GM18873 (cell line): ENCODE results near the gene PISD.

ENCODE experiments used
- ATAC-seq: cut with Tn5 transposase; IDR thresholded peaks from one replicate; pipeline ENCODE4 v1.9.1; 2021; ENCODE audit warnings: mild to moderate bottlenecking, moderate library complexity, moderate number of reproducible peaks; ENCODE audit not compliant: unreplicated experiment, low FRiP score

The PISD gene

GRCh38 chr22:31627223-31627731, 34.7 kb downstream of the PISD start:
- ATAC-seq = no peak

- no peak for ATAC-seq
Measured at GRCh38 chr22:31626427-31627150, 35.4 kb downstream of the PISD start.

DNA sequence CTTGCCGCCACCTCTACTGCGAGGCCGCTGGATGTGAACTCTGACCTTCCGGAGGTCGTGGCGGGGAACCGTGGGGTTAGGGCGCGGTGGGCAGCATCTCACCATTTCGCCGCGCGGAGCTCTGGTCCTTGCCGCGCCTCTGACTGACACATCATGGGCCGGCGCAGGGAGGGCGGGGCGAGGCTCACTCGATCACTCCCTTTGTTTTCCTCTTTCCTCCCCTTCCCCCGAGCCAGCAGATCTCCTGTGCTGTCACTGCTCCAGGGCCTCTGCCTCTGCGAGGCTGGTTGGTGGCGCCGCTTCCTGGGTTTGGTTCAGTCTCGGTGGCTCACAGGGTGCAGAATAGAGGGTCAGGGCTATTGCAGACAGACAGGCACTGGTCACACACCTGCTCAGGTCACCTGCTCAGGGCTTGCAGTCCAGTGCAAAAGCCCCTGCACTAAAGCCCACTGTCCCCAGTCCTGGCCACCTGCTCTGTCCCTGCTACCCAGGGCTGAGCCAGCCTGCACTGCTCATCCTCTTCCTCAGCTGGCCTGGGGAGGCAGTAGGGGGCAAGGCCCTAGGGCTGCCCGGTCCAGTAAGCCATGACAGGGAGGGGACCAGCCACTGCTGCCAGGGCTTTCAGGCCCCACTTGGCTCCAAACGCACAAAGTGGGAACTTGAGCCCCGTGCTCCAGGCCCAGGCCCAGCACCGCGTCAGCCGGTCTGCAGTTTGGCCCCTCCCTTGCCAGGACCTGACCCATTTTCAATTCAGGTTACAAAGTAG, 36.2 kb downstream of the PISD start:
- ATAC-seq = no peak

DNA sequence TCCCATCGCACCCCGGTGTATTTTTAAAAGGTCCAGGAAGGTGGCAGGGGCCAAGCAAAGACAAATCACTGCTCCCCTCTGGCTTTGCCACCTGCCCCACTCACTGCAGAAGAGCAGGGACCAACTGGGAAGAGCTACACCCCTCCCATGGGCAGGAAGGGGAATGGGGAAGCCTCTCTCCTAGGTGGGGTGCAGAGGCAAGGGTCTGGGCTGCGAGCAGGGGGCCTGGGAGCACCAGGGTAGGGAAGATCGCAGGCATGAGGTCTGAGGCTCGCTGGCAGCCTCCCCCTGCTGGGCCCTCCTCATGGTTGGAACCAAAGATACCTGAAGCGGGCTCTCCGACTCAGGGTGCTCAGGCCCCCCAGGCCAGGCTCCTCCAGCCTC, 36.8 kb downstream of the PISD start:
- ATAC-seq = no peak

DNA sequence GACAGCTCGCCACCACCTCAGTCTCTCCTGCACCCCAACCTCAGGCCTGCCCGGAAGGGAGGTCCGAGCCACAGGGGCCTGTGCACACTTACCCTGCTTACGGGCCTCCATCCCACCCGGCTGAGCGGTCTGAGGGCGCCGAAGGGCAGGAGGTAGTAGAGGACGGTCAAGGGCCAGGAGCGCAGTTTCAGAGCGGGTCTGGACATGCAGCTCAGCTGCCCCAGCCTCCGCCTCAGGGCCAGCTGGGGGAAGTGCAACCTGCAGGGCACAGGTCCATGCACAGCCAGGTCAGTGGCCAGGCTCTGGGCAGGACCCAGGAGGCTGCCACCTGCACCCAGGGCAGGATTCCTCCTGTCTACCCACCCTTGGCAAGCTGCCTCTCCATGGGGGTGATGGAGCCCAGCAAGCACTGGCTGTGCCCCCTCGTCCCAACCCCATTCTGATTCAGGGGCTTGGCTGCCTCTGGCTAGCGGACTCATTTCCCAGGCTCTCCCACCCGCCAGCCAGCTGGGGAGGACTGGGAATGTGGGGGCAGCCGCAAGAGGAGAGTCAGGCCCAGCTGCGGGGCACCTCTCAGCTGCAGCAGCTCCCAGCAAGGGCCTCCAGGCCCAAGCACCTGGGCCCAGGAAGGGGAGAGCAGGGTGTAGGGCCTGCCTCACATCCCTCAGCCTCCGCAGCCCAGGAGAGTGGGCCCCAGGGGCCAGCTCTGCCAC, 38.3 kb downstream of the PISD start:
- no peak for ATAC-seq

- ATAC-seq = no peak
Measured at GRCh38 chr22:31622980-31623379, 39.0 kb downstream of the PISD start.

GRCh38 chr22:31621507-31622124, 40.4 kb downstream of the PISD start:
- no peak for ATAC-seq

- no peak for ATAC-seq
Measured at GRCh38 chr22:31620756-31621480, 41.1 kb downstream of the PISD start.

DNA sequence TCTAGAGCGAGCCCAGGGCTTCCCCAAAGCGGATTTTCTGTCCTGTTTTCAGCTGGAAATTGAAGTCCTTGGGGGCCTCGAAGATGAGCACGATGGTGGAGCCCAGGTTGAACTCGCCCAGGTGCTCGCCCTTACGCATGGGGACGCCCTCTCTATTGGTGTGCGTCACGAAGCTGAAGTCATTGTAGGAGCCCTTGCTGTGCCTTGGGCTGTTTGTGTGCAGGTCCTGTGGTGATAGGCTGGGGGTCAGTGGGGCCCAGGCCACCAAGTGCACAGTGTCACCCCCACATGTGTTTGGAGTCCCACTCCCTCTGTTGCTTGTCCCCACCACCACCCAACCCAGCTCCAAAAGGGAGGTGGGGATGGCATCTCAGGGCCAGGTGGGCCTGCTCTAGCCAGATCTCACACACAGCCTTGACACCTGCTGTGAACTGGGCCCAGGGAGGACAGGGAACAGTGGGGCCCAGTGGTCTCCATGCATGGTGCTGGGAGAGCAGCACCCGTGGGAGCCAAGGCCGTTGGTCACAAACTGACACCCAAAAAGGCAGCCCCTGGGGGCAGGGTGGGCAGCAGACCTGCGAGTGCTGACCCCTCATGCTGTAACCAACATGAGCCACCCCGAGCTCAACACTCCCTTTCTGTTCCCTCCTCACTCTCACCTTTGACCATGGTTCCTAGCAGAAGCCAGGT, 42.3 kb downstream of the PISD start:
- ATAC-seq = no peak

GRCh38 chr22:31618471-31619176, 43.4 kb downstream of the PISD start:
- ATAC-seq = no peak

DNA sequence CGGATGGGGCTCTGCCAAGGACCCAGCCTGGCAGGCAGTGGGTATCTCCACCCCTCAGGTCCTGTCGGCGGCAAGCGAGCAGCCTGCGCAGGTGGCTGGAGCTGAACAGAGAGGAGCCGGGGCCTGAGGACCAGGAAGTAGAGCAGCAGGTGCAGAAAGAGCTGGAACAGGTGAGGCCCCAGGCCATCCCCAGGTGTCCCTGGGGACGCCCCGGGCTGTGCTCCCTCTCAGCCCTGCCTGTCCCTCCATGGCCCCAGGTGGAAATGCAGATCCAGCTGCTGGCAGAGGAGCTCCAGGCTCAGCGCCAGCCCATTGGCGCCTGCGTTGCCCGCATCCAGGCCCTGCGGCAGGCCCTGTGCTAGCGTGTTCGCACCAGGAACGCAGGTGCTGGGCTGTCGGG, 44.0 kb downstream of the PISD start:
- ATAC-seq = no peak

- no peak for ATAC-seq
Measured at GRCh38 chr22:31616315-31616980, 45.6 kb downstream of the PISD start.

DNA sequence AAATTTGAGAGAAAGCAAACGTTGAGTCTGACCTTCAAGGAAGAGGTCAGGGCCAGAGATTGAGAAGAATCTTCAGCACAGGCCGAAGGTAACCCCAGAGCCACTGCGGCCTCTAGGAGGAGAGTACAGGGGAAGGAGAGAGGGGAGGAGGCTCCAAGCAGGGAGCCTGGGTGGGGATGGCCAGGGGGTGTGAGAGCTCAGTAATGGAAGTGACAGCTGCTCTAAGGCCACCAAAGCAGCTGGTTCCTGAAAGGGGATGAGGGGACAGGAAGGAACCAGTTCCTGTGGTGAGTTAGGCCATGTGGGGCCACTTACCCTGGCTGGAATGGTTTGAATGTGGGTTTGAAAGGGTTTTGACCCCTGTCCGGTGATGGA, 46.1 kb downstream of the PISD start:
- no peak for ATAC-seq

DNA sequence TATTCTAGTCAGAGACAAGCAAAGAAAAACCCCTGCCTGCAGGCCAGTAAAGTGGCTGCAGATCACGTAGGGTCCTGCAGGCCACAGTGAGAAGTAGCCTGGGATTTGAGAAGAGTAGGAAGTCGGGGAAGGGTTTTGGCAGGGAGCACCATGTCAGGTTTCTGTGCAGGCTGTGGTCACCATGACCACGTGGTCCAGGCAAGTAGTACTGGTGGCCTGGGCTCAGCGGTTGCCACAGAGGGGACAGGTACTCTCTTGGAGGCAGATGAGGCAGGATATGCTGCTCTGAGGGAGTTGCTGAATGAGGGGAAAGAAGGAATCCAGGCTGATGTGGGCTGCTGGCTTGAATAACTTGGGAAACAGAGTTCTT, 46.5 kb downstream of the PISD start:
- no peak for ATAC-seq

- ATAC-seq = no peak
Measured at GRCh38 chr22:31614781-31615490, 47.1 kb downstream of the PISD start.

DNA sequence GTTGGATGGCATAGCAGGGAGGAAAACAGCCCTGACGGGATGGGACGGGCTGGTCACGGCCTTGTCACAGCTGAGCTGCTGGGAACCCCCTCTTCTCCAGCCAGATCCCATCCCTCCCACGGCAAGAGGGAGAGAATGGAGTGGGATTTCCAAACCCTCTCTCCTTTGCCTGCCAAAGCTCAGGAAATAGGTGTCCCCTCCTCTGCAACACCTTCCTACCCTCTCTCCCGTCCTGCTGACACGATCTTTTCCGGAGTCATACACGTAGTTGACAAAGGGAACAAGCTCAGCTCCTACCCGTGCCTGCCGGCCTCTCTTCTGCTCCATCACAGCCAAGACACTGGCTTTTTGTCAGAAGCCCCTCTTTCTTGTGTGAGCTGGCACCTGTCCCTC, 48.1 kb downstream of the PISD start:
- no peak for ATAC-seq

- no peak for ATAC-seq
Measured at GRCh38 chr22:31613286-31613903, 48.6 kb downstream of the PISD start.

GRCh38 chr22:31612891-31613285, 49.1 kb downstream of the PISD start:
- ATAC-seq = no peak
